ENCODE measurements around the gene OBSCN. TPM values are rescaled to one million over a fixed set of nuclear protein-coding genes. Genes with fewer than 3 reads are reported as not detected.

OBSCN gene
- total RNA-seq, 1 donor from 2014 or later, result 5.1 TPM

DNA sequence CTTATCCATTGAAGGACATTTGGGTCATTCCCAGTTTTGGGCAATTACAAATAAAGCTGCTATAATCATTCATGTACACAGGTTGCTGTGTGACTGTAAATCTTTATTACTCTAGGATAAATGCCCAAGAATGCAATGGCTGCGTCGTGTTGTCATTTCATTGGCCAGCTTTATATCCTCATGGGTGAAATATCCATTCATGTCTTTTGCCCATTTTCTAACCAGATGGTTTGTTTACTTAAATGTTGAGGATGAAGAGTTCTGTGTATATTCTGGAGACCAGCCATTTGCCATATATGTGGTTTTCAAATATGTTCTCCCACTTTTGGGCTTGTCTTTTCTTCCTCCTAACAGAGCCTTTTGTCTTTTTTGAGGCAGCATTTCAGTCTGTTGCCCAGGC is 173.5 kb downstream of the OBSCN start:
- H3K4me3 ChIP-seq, result no peak overlapping the region
- no peaks in the 10 kb centered on the region for H3K9me3 Mint-ChIP-seq
- peaks cover 5% of the 10 kb centered on the region for H3K4me1 ChIP-seq
- TF ChIP-seq EZH2phosphoT487 (IDR thresholded peaks at IDR 0.05) (no peak), CTCF (IDR thresholded peaks at IDR 0.05) (no peak), EZH2 (IDR thresholded peaks at IDR 0.05) (no peak)
- no peak overlapping the region for H3K27ac Mint-ChIP-seq
- H3K4me2 ChIP-seq, result no peak overlapping the region
- H3K27ac ChIP-seq, result no peak overlapping the region
- H3K27me3 Mint-ChIP-seq (ENCODE audit: insufficient read depth, low read depth), result peaks cover 13% of the 10 kb centered on the region
- peaks cover 16% of the 10 kb centered on the region for H4K20me1 ChIP-seq (ENCODE audit: low read depth)
- no peaks in the 10 kb centered on the region for H3F3A ChIP-seq (ENCODE audit: low read depth)
- no peak overlapping the region for H2AFZ ChIP-seq (replicated peaks)
- no peaks in the 10 kb centered on the region for H3K36me3 ChIP-seq
- H3K4me1 Mint-ChIP-seq, result peaks cover 5% of the 10 kb centered on the region
- no peak overlapping the region for H3K4me3 Mint-ChIP-seq
- DNase-seq (ENCODE audit: low spot score), result no peak
- no peaks in the 10 kb centered on the region for H3K79me2 ChIP-seq (ENCODE audit: low read depth)
- H3K27me3 ChIP-seq, result peaks cover 78% of the 10 kb centered on the region
- H3K36me3 Mint-ChIP-seq, result no peaks in the 10 kb centered on the region
- no peak overlapping the region for H3K9ac ChIP-seq
- H3K9me3 ChIP-seq (ENCODE audit: low read depth), result no peaks in the 10 kb centered on the region

GRCh38 chr1:228383773-228384172 is 175.9 kb downstream of the OBSCN start:
- Mint-ChIP-seq H3K9me3 (no peaks in the 10 kb centered on the region), H3K36me3 (no peaks in the 10 kb centered on the region), H3K27me3 (ENCODE audit: insufficient read depth, low read depth) (peaks cover 13% of the 10 kb centered on the region), H3K4me3 (no peak overlapping the region), H3K4me1 (peaks cover 5% of the 10 kb centered on the region), H3K27ac (no peak overlapping the region)
- no peak for DNase-seq (ENCODE audit: low spot score)
- no peak overlapping the region for H3K9ac ChIP-seq
- H3K4me2 ChIP-seq, result no peak overlapping the region
- H4K20me1 ChIP-seq (ENCODE audit: low read depth), result peaks cover 8% of the 10 kb centered on the region
- H2AFZ ChIP-seq (replicated peaks), result no peak overlapping the region
- H3K9me3 ChIP-seq (ENCODE audit: low read depth), result no peaks in the 10 kb centered on the region
- H3K36me3 ChIP-seq, result no peaks in the 10 kb centered on the region
- TF ChIP-seq CTCF (IDR thresholded peaks at IDR 0.05), result no peak
- no peak for TF ChIP-seq EZH2phosphoT487 (IDR thresholded peaks at IDR 0.05)
- TF ChIP-seq EZH2 (IDR thresholded peaks at IDR 0.05), result no peak
- H3K4me1 ChIP-seq, result peaks cover 5% of the 10 kb centered on the region
- H3K27ac ChIP-seq, result no peak overlapping the region
- H3K4me3 ChIP-seq, result no peak overlapping the region
- H3F3A ChIP-seq (ENCODE audit: low read depth), result no peaks in the 10 kb centered on the region
- peaks cover 66% of the 10 kb centered on the region for H3K27me3 ChIP-seq
- no peaks in the 10 kb centered on the region for H3K79me2 ChIP-seq (ENCODE audit: low read depth)

DNA sequence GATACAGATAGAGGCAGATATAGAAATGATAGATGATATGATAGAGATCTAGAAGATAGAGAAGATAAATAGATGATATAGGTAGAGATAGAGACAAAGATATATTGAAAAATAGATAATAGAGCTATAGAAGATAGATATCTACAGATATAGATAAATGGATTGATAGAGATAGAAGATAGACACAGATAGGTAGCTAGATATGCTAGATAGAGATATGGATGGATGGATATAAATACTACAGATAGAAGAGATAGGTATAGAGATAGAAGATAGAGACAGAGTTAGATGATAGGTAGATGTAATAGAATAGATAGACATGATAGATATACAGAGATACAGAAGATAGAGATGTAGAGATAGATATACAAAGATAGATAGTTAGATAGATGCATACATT is 177.4 kb downstream of the OBSCN start:
- Histone ChIP-seq H4K20me1 (ENCODE audit: low read depth) (no peaks in the 10 kb centered on the region), H2AFZ (replicated peaks) (no peak overlapping the region), H3K27me3 (peaks cover 51% of the 10 kb centered on the region), H3K9me3 (ENCODE audit: low read depth) (no peaks in the 10 kb centered on the region), H3K36me3 (no peaks in the 10 kb centered on the region), H3K4me1 (no peaks in the 10 kb centered on the region), H3K9ac (no peak overlapping the region), H3K79me2 (ENCODE audit: low read depth) (no peaks in the 10 kb centered on the region), H3F3A (ENCODE audit: low read depth) (no peaks in the 10 kb centered on the region), H3K27ac (no peak overlapping the region), H3K4me3 (no peak overlapping the region), H3K4me2 (no peak overlapping the region)
- Mint-ChIP-seq H3K27ac (no peak overlapping the region), H3K36me3 (no peaks in the 10 kb centered on the region), H3K4me3 (no peak overlapping the region), H3K27me3 (ENCODE audit: insufficient read depth, low read depth) (peaks cover 8% of the 10 kb centered on the region), H3K9me3 (no peaks in the 10 kb centered on the region), H3K4me1 (peaks cover under 1% of the 10 kb centered on the region)
- TF ChIP-seq CTCF (IDR thresholded peaks at IDR 0.05) (no peak), EZH2phosphoT487 (IDR thresholded peaks at IDR 0.05) (no peak), EZH2 (IDR thresholded peaks at IDR 0.05) (no peak)
- DNase-seq (ENCODE audit: low spot score), result no peak
